Sciatic nerve (tissue), 2 donors: ENCODE measurements around the gene PHOSPHO1. TPM values are rescaled to one million over a fixed set of nuclear protein-coding genes. Genes with fewer than 3 reads are reported as not detected.

ENCODE experiments used
- ATAC-seq: fragments of 200-7000 bp; cut with Tn5 transposase; one replicate; pipeline ENCODE4 v1.9.1; 2020; ENCODE audit warnings: mild to moderate bottlenecking, moderate library complexity
- DNase-seq: peaks from one replicate; pipeline ENCODE4 v3.0.0-alpha.2; 2020; ENCODE audit warnings: low spot score
- intact Hi-C: fragments of 100-400 bp; cut with DNase I; formaldehyde crosslinking; loops from one replicate; pipeline ENCODE4 v1.14.2; 2022
- total RNA-seq: library from RNA; stranded (reverse); fragmentation: NEBNext Ultra II Directional; extraction: Animal tissue kit (Norgen Biotek cat#: 25700); gene quantifications from one replicate; pipeline ENCODE4 v1.2.1, GENCODE V29; 2021
- donor health status: DM: no; HTN: no; CAD: no.
- donor health status: DM: no; HTN: no; CAD: no.

Gene PHOSPHO1
- total RNA-seq, 1 donor from 2014 or later, result 6.2 TPM

DNA sequence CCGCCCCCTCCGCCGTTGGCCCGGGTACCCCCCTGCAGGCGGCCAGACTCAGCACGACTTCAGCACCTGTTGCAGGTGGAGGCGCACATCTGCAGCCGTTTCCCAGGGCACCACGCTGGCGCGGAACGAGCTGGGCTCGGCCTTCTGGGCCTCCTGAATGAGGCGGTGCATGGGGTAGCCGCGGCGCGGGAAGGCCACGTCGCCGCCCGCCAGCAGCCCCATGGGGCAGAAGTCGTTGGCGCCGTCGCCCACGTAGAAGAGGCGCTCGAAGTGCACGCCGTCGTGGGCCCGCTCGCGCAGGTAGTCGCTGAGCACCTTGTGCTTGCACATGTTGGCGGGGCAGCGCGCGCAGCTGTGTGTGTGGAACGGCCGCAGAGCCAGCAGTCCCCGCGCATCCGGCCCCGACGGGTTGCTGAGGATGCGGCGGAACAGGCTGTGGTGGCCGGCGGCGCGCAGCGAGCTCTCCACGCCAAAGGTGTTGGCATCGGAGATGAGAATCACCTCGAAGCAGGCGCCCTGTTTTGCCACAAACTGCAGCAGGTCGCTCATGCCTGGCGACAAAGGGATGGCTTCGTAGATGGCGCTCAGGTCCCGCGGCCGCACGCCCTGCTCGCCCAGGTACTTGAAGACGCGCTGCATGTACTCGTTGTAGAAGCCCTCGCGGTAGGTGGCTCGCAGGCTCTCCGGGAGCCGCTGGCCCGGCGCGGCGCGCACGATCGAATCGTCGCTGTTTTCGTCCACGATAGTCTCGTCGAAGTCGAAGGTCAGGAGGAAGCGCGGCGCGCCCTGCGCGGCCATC is 6.2 kb downstream of the PHOSPHO1 start:
- DNase-seq (no peak), ATAC-seq (no peak)
- intact Hi-C loops, result loop anchor here (10.0 kb wide), 1 partner anchor 60 kb away; no protein-coding TSS in a partner anchor

GRCh38 chr17:49223517-49224197 is 6.9 kb downstream of the PHOSPHO1 start:
- DNase-seq, result peak; percentile 84
- ATAC-seq, result peak; percentile 51
- intact Hi-C loops, result loop anchor here (10.0 kb wide), 1 partner anchor 61 kb away; no protein-coding TSS in a partner anchor

- DNase-seq, result no peak
- intact Hi-C loops, result loop anchor here (10.0 kb wide), 1 partner anchor 62 kb away; no protein-coding TSS in a partner anchor
- ATAC-seq, result no peak
Measured at GRCh38 chr17:49223168-49223516, 7.4 kb downstream of the PHOSPHO1 start.

DNA sequence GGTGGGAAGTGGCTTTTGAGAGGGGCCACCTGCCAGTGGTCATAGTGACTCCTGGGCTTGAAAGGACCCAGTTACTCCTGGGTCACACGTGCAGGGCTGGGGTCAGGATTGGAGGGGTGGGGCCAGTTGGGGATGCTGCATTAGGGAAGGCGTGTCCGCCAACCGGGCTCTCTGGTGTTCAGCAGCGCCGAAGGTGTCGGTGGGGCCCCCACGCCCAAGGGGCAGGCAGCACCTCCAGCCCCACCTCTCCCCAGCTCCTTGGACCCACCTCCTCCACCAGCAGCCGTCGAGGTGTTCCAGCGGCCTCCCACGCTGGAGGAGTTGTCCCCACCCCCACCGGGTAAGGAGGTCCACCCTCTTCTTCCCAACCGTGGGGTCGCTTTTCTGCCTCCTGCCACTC is 10.6 kb downstream of the PHOSPHO1 start:
- DNase-seq (no peak), ATAC-seq (no peak)
- intact Hi-C loops, result loop anchor here (10.0 kb wide), 1 partner anchor 65 kb away; no protein-coding TSS in a partner anchor

DNA sequence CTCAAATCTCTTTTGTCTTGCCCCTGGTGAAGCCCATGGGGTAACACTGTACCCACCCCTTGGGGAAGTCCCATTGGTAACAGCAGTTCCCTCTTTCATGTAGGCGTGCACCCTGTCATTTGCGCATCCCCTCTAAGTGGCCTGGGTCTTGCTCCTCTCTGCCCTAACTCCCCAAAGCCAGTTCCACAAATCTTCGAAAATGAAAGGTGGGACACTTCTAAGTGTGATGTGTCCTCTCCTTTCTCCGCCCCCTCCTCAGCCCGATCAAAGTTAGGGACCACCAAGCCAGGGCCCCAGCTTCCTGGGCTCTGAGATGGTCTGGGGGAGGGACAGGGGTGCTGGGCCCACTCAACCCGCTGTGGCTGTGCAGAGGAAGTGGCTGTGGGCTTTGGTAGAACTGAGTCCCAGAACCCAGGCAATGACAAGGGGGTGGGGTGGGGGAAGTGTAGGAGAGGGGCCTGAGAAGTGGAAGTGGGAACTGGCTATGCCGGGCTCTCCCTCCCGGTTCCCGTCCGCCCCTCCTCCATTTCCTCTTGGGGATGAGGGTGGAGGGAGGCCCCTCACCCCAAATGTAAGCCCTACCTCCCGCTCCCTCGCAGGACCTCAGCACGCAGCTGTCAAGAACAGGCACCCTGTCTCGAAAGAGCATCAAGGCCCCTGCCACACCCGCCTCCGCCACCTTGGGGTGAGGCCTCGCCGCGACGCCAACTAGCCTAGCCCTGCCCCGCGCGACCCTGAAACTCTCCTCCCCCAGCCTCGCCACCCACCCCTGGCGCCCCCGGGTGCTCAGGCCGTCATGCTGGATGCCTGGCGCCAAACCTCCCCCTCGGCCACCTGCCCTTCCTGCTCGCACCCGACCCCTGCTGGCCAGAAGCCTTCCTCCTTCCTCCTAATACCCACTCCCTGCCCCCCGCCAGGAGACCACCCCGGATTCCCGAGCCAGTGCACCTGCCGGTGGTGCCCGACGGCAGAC is 11.4 kb downstream of the PHOSPHO1 start:
- ATAC-seq (peak; percentile 54), DNase-seq (peak; percentile 59)
- intact Hi-C loops, result no loop called here

- intact Hi-C loops, result no loop called here
- peak; percentile 85 for ATAC-seq
- peak; percentile 69 for DNase-seq
Measured at GRCh38 chr17:49217651-49218413, 12.8 kb downstream of the PHOSPHO1 start.

DNA sequence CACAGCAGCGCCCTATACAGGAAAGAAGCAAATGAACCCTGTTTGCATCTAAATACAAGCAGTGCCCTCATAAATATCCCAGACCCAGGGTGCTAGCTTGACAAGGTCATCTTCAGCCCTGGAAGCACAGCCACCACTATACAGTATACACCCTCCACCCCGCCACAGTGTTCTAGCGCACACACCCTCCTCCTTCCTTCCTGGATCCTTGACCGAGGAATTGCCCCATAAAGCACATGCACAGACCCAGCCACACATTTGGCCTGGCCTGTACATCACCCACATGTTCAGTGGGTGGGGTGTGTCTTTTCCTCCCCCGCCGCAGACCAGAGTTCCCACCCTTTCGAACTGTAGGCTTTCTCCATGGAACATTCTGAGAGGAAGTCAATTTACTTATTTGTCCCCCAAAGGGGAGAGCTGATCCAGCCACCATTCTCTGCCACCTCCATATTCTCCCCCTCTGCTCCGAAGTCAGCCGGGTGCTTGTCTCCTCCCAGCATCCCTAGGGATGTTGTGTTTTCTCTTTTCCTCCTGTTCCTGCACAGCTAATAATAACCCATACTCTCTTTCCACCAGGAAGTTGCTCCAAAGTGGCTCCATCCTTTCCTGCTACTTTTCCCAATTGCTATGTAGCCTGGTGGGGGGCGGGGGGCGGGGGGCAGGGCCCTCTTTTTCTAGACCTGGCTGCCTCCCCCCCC is 13.5 kb downstream of the PHOSPHO1 start:
- intact Hi-C loops, result no loop called here
- peak; percentile 60 for ATAC-seq
- DNase-seq, result no peak

DNA sequence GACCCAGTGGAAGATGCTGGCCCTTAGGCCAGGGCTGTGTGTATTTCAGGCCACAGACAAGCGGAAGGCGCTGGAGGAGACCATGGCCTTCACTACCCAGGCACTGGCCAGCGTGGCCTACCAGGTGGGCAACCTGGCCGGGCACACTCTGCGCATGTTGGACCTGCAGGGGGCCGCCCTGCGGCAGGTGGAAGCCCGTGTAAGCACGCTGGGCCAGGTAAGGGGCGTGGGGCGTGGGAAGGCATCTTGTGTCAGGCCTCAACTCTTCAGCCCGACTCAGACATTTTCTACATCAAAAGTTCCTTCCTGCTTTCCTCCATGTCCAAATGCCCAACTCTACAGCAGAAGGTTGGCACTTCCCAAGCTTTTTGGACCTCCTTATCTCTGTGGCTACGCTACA is 14.1 kb downstream of the PHOSPHO1 start:
- DNase-seq, result no peak
- ATAC-seq, result no peak
- intact Hi-C loops, result no loop called here

GRCh38 chr17:49214676-49215360 is 15.8 kb downstream of the PHOSPHO1 start:
- intact Hi-C loops, result no loop called here
- no peak for DNase-seq
- ATAC-seq, result no peak

DNA sequence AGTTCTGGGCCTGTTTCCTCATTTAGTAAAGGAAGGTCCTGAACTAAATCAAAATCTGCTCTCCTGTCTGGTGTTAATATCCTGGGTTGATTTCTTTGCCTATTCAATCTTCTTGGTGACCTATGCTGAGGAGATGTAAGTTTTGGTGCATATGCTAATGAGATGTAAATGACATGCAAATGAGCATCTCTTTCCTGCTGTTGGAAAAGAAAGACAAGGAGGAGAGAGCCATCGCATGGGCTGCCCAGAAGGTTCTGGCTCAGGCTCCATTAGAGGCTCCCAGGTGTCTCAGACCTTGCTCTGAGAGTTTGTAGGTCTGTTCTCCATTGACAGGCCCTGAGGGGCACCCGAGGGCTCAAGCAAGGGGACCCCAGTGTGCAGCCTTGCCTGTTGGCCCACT is 16.7 kb downstream of the PHOSPHO1 start:
- ATAC-seq (no peak), DNase-seq (no peak)
- intact Hi-C loops, result no loop called here

- ATAC-seq, result no peak
- intact Hi-C loops, result no loop called here
- DNase-seq, result no peak
Measured at GRCh38 chr17:49213399-49213798, 17.2 kb downstream of the PHOSPHO1 start.

DNA sequence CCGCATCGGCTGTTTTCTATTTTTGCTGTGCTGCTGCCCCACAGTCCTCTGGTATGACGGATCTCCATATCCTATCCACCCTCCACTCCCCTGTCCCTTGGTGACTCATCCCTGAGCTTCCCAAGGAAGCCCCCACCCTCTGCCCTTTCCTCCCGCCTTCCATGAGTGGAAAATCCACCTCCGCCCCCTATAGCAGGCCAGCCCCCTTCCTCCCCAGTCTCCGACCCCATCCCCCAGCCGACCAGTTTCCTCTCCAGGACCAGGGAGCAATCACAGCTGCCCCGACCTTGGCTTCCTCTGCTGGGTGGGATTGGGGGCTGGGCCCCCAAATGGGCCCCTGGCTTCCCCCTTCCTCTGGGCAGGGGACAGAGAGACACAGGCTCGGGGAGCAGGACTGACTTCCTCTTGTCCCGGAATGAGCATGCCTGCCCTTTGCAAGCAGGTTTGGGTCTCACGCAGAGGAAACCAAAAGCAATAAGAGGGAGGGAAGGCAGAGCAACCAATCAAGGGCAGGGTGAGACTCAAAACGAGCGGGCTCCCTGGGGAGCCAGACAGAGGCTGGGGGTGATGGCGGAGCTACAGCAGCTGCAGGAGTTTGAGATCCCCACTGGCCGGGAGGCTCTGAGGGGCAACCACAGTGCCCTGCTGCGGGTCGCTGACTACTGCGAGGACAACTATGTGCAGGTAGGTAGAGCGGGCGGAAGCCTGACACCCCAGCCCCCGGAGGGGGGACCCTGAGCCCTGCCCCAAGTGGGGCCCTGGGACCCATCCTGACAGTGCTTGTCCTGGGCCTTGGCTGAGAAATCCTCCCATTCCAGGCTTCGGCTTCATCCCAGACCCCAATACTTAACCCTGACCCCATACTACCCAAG is 20.2 kb downstream of the PHOSPHO1 start, which contains the start of the genes ABI3 and GNGT2:
Gene ABI3 (plus strand): TSS at position 550 of the 872 bp plus-strand sequence. CDS start 18 bp downstream, at position 568.
Gene GNGT2 (minus strand): TSS at position 417 of the 872 bp plus-strand sequence. CDS start 3,152 bp downstream, outside the sequence.
- ATAC-seq (peak; percentile 78), DNase-seq (no peak)

DNA sequence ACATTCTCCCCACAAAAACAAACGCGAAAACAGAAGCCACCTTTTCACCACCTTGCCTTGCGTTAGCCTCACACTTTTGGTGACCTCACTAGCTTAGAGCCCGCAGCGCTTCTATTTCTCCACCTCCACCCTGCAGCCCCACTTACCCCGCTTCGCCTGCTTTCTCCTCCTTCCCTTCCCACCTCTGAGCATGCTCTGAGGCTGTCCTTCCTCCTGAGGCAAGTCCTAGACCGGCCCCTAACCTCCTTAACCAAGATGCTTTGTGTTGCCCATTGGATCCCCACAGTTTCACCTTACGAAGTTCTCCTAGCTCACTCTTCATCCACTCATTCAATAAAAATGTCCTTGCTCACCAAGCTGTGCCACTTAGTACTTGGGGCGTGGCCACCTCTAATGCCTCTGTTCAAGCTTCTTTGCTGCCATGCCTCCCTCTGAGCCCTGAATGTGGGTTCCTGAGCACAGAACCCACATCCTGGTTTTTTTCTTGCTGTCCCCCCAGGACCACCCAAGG is 21.5 kb downstream of the PHOSPHO1 start:
- intact Hi-C loops, result loop anchor here (10.0 kb wide), 1 partner anchor 176 kb away; no protein-coding TSS in a partner anchor
- ATAC-seq, result no peak
- no peak for DNase-seq

More for the DNA sequence above, 20.2 kb downstream of the PHOSPHO1 start, which contains the start of the genes ABI3 and GNGT2:
- intact Hi-C loops, result no loop called here

- ATAC-seq, result no peak
- intact Hi-C loops, result loop anchor here (10.0 kb wide), 1 partner anchor 180 kb away; no protein-coding TSS in a partner anchor
Measured at GRCh38 chr17:49204516-49204915, 26.1 kb downstream of the PHOSPHO1 start.

DNA sequence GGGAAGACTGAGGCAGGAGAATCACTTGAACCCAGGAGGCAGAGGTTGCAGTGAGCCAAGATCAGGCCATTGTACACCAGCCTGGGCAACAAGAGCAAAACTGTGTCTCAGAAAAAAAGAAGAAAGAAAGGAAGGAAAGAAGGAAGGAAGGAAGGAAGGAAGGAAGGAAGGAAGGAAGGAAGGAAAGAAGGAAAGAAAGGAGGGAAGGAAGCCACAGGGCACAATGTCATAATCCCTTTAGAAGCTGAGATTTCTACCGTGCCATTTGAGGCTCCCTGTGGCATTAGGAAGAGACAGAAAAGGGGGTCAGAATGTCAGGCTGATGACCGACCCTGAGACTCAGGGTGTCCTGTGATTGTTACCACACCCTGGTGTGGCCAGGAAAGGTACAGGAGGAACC is 26.8 kb downstream of the PHOSPHO1 start:
- no peak for DNase-seq
- intact Hi-C loops, result loop anchor here (10.0 kb wide), 1 partner anchor 181 kb away; no protein-coding TSS in a partner anchor
- no peak for ATAC-seq

More at GRCh38 chr17:49204516-49204915, 26.1 kb downstream of the PHOSPHO1 start:
- no peak for DNase-seq
